Measurements from ENCODE around the gene ADGRB3. TPM values are rescaled to one million over a fixed set of nuclear protein-coding genes. Genes with fewer than 3 reads are reported as not detected.

Gene ADGRB3
- total RNA-seq, 2 donors from 2014 or later, result not detected

DNA sequence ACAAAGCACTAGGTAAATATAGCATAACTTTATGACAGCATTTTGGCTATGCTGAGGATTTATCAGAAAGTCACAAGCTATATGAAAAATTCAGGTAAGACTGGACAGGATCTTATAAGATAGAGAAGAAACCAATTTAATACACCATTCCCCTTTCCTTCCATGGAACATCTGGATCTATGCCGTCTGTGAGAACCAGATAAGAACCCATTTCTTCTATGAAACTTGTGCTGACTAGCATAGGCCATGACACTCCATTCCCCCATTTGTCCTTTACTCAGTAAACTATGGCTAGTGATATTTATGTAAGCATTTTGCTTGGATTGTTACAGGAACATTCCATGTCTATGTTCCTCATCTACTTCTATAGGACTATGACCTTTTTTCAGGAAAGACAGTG, 437.7 kb downstream of the ADGRB3 start:
- DNase-seq (ENCODE audit: low spot score), result no peak
- no peak overlapping the region for H3K4me3 Mint-ChIP-seq
- H3K27ac Mint-ChIP-seq, result no peak overlapping the region
- no peaks in the 10 kb centered on the region for H3K36me3 Mint-ChIP-seq
- no peak for ATAC-seq
- H3K27me3 Mint-ChIP-seq, result no peaks in the 10 kb centered on the region
- no peaks in the 10 kb centered on the region for H3K4me1 Mint-ChIP-seq (ENCODE audit: low read depth in 2 of 2)
- peaks cover 6% of the 10 kb centered on the region for H3K9me3 Mint-ChIP-seq

DNA sequence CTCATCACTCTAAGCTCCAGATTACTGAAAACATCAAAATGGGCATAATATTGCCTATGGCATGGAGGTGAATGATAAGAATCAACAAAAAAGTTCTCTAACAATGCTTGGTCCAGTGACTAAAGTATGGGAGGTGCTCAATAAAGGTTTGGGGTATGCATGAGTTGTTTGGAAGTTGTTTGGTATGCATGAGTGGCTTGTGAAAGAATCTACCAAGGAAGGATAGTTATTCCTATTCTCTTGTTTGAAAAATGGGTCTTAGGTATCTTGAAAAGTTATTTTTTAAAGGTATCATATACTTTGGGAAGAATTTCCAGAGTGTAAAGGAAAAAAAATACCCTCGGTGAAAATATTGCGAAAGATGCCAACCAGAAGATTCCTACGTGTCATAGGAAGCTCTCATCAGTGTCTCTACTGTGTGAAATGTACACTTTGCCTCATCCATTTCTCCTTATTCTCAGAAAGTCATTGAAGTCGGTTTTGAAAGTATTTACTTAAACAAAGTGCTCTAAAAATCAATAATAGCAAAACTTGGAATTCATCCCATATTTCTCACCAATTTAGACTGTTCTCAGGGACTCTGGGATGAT, 449.8 kb downstream of the ADGRB3 start:
- DNase-seq (ENCODE audit: low spot score), result no peak
- Mint-ChIP-seq H3K4me3 (no peak overlapping the region), H3K9me3 (peaks cover 10% of the 10 kb centered on the region), H3K27me3 (no peaks in the 10 kb centered on the region), H3K4me1 (ENCODE audit: low read depth in 2 of 2) (no peaks in the 10 kb centered on the region), H3K36me3 (no peaks in the 10 kb centered on the region), H3K27ac (no peak overlapping the region)
- ATAC-seq, result no peak

DNA sequence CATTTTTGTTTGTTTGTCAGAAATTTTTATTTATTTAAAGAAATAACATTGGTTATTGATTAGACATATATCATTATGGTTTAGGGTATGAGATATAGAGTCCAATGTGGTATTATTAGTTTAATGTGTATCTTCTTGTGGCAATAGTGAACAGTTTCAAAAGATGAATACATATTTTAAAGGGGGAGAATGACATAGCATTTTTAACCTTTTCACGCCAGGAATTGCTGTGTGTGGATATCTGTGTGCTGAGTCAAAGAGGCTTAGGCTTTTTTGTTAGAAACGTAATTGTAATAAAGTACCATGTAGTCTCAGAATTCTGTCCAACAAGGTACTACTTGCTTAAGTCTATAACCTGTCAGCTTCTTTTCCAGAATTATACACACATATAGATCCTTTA, 451.6 kb downstream of the ADGRB3 start:
- Mint-ChIP-seq H3K9me3 (peaks cover 7% of the 10 kb centered on the region), H3K36me3 (no peaks in the 10 kb centered on the region), H3K4me1 (ENCODE audit: low read depth in 2 of 2) (no peaks in the 10 kb centered on the region), H3K27ac (no peak overlapping the region), H3K4me3 (no peak overlapping the region), H3K27me3 (no peaks in the 10 kb centered on the region)
- DNase-seq (ENCODE audit: low spot score) (no peak), ATAC-seq (no peak)

DNA sequence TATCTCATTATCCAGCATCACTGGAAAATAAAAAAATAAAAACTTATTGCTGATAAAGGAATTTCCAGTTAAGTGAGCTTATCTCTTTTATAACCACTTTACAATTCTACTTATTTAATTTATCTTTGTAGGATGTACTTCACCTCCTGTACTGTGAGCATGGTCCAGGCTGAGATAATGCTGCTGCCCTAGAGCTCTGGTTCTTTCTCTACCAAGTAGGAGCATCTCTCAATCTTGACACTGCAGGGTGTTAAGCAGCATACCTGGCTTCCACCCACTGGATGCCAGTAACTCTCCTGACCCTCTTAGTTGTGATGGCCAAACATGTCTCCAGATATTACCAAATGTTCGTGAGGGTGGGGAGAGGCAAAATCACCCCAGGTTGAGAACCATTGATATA, 454.5 kb downstream of the ADGRB3 start:
- Mint-ChIP-seq H3K27ac (no peak overlapping the region), H3K36me3 (no peaks in the 10 kb centered on the region), H3K9me3 (peaks cover 18% of the 10 kb centered on the region), H3K4me1 (ENCODE audit: low read depth in 2 of 2) (no peaks in the 10 kb centered on the region), H3K27me3 (no peaks in the 10 kb centered on the region), H3K4me3 (no peak overlapping the region)
- DNase-seq (ENCODE audit: low spot score) (no peak), ATAC-seq (no peak)

DNA sequence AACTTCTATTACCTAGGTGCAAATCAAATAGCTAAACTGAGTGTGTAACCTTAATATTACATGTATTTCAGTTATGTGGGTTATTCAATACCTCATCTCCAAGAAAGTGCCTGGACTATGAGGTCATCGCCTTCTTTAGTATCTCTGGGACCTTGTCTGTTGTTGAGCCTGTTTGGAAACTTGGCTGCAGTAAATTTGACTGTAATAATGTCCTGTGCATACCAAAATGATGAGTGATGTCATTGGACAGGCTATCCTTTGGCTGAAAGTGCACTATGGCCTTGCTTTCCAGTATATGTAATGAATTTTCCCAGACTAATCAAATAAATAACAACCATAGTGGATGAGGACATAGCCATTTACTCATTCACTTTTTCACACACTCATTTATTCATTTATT, 455.1 kb downstream of the ADGRB3 start:
- Mint-ChIP-seq H3K9me3 (peaks cover 15% of the 10 kb centered on the region), H3K36me3 (no peaks in the 10 kb centered on the region), H3K4me3 (no peak overlapping the region), H3K27me3 (no peaks in the 10 kb centered on the region), H3K4me1 (ENCODE audit: low read depth in 2 of 2) (no peaks in the 10 kb centered on the region), H3K27ac (no peak overlapping the region)
- ATAC-seq (no peak), DNase-seq (ENCODE audit: low spot score) (no peak)

DNA sequence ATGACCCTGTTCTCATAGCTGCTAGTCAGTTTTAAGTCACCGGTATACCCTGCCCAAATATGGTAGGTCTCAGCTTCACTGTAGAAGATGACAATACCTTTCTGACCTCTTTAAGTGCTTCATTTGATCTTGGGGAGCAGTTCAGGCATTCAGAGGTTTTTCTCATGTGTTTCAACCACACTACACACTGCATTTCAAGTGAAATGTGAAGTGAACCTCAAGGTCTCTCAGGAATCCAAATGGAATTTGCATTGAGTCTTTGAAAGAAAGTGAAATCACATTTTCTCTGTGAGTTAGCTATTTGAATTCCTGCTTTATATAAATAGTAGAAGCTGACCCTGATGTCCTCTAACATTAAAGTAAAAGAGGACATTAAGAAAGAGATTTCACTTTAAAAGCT, 461.6 kb downstream of the ADGRB3 start:
- ATAC-seq (no peak), DNase-seq (ENCODE audit: low spot score) (no peak)
- no peak overlapping the region for H3K27ac Mint-ChIP-seq
- no peaks in the 10 kb centered on the region for H3K36me3 Mint-ChIP-seq
- no peaks in the 10 kb centered on the region for H3K27me3 Mint-ChIP-seq
- no peak overlapping the region for H3K4me3 Mint-ChIP-seq
- H3K9me3 Mint-ChIP-seq, result peaks cover 11% of the 10 kb centered on the region
- H3K4me1 Mint-ChIP-seq (ENCODE audit: low read depth in 2 of 2), result no peaks in the 10 kb centered on the region

DNA sequence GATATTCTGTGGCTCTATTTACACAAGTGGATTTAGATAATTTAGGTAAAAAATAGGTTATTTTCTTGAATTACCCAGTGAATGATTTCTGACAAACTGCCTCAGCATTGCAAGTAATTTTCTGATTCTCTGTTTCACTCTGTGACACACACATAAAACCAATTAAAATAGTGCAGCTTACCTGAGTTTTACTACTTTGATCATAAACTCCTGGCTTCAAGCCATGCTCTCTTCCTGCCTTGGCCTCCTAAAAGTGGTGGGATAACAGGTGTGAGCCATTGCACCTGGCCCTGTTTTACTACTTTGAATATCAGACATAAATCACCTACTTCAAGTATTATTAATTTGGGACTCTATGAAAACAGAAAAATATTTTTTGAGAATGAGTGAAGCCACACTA, 462.9 kb downstream of the ADGRB3 start:
- no peak overlapping the region for H3K27ac Mint-ChIP-seq
- ATAC-seq (no peak), DNase-seq (ENCODE audit: low spot score) (no peak)
- peaks cover 4% of the 10 kb centered on the region for H3K9me3 Mint-ChIP-seq
- no peaks in the 10 kb centered on the region for H3K36me3 Mint-ChIP-seq
- no peak overlapping the region for H3K4me3 Mint-ChIP-seq
- H3K4me1 Mint-ChIP-seq (ENCODE audit: low read depth in 2 of 2), result no peaks in the 10 kb centered on the region
- no peaks in the 10 kb centered on the region for H3K27me3 Mint-ChIP-seq

DNA sequence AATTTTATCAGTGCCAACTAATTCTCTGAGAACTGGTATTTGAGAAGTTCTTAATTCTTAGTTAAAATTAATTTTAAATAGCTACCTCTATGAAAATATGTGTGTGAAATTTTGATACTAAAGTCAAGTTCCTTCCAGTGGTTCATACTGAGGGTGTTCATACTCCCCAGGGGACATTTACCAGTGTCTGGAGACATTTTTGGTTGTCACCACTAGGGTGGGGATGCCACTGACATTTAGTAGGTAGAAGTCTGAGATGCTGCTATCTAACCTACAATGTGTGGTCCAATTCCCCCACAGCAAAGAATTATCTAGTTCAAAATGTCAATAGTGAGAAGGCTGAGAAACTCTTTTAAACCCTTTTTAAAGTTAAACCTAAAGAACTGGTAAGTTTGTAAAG, 463.8 kb downstream of the ADGRB3 start:
- Mint-ChIP-seq H3K36me3 (no peaks in the 10 kb centered on the region), H3K9me3 (no peaks in the 10 kb centered on the region), H3K27me3 (no peaks in the 10 kb centered on the region), H3K4me3 (no peak overlapping the region), H3K27ac (no peak overlapping the region), H3K4me1 (ENCODE audit: low read depth in 2 of 2) (no peaks in the 10 kb centered on the region)
- ATAC-seq, result no peak
- DNase-seq (ENCODE audit: low spot score), result no peak

DNA sequence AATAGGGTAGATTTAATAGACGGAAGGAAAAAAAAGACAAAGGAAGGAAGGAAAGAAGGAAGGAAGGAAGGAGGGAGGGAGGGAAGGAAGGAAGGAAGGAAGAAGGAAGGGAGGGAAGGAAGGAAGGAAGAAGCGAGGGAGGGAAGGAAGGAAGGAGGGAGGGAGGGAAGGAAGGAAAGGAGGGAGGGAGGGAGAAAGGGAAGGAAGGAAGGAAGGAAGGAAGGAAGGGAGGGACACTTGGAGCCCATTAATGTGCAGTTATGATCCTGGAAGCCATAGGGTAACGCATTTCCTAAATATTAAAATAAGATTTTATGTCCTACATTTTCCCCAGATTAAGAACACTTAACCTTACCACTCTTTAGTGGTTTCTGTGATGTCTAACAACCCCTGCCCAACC, 465.7 kb downstream of the ADGRB3 start:
- H3K4me1 Mint-ChIP-seq (ENCODE audit: low read depth in 2 of 2), result no peaks in the 10 kb centered on the region
- H3K27me3 Mint-ChIP-seq, result no peaks in the 10 kb centered on the region
- DNase-seq (ENCODE audit: low spot score), result no peak
- no peak for ATAC-seq
- H3K36me3 Mint-ChIP-seq, result no peaks in the 10 kb centered on the region
- no peaks in the 10 kb centered on the region for H3K9me3 Mint-ChIP-seq
- H3K4me3 Mint-ChIP-seq, result no peak overlapping the region
- no peak overlapping the region for H3K27ac Mint-ChIP-seq

DNA sequence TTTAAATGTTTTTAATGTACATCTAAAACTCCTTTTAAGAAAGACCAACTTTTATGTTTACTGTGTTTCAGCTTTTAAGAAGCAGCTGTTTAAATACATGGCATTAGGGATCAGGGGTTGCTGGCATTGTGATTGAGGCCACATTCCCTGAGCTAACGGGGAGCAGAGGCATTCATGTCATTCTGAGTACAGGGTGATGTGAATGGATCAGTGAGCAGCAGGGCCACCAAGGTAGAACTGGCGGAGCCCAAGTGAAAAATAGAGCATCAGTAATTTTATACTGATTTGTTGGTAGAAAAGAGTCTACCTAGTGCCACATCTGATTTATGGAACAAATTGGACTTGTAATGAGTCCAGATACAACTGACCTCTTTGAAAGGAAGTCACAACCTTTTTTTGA, 467.3 kb downstream of the ADGRB3 start:
- no peak overlapping the region for H3K27ac Mint-ChIP-seq
- H3K4me3 Mint-ChIP-seq, result no peak overlapping the region
- no peaks in the 10 kb centered on the region for H3K4me1 Mint-ChIP-seq (ENCODE audit: low read depth in 2 of 2)
- H3K36me3 Mint-ChIP-seq, result no peaks in the 10 kb centered on the region
- ATAC-seq, result no peak
- no peaks in the 10 kb centered on the region for H3K9me3 Mint-ChIP-seq
- H3K27me3 Mint-ChIP-seq, result no peaks in the 10 kb centered on the region
- no peak for DNase-seq (ENCODE audit: low spot score)

DNA sequence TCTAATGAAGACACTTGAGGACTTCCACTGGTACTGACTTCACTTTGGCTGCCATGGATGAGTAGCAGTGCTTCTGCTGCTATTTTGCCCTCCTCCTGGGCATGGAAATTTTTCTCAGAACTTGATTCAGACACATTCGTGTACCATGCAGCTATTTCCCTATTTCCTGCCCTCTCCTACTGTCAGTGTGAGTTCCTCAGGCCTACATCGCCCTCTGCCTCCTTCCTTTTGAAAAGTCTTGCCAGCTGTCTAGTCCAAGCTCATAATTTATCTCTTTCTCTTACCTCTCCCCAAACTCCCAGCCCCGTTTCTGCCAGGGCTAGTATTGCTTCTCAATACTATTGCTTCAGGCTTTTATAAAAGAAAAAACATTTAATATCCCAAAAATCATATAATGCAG, 470.2 kb downstream of the ADGRB3 start:
- H3K4me3 Mint-ChIP-seq, result no peak overlapping the region

DNA sequence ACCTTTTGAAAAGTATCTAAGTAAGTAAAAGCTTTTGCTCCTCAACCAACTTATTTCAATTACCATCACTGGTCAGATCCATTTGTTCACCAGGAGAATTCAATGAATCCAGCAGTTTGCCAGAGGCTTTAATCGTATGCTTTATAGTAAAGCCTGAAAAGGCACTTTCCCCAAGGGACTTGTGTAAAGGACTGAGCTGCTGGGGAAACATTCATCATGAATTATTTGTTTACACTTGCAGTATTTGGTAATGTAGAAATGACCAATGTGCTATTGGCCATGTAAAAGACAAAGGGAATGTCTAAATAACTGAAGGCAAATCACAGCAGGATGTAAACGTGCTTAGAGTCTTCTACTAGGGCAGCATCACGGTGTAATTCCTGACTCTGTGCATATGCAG, 471.4 kb downstream of the ADGRB3 start:
- no peak overlapping the region for H3K27ac Mint-ChIP-seq
- no peak for DNase-seq (ENCODE audit: low spot score)
- H3K9me3 Mint-ChIP-seq, result peaks cover 4% of the 10 kb centered on the region
- H3K4me1 Mint-ChIP-seq (ENCODE audit: low read depth in 2 of 2), result no peaks in the 10 kb centered on the region
- no peaks in the 10 kb centered on the region for H3K36me3 Mint-ChIP-seq
- no peak for ATAC-seq
- H3K4me3 Mint-ChIP-seq, result no peak overlapping the region
- no peaks in the 10 kb centered on the region for H3K27me3 Mint-ChIP-seq

More for the DNA sequence above, 470.2 kb downstream of the ADGRB3 start:
- no peaks in the 10 kb centered on the region for H3K36me3 Mint-ChIP-seq
- DNase-seq (ENCODE audit: low spot score) (no peak), ATAC-seq (no peak)
- H3K4me1 Mint-ChIP-seq (ENCODE audit: low read depth in 2 of 2), result no peaks in the 10 kb centered on the region
- peaks cover 4% of the 10 kb centered on the region for H3K9me3 Mint-ChIP-seq
- no peak overlapping the region for H3K27ac Mint-ChIP-seq
- H3K27me3 Mint-ChIP-seq, result no peaks in the 10 kb centered on the region

DNA sequence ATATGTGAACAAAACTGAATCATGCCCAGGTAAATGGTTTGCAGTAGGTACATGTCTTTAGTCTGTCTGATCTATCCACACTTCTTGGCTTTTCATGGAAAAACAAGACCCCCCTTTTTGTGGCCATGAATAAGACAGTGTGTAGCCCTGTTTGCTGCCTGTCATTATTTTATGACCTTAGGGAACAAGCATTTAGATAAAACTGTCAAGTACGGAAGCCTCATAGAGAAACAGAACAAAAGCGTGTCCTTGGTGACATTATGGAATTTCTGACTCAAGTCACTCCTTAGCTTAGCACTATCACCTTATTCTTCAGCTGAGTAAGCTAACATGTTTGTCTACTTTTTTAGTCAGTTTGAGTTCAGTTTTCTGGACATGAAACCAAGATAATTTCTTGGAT, 476.2 kb downstream of the ADGRB3 start:
- Mint-ChIP-seq H3K27ac (no peak overlapping the region), H3K27me3 (no peaks in the 10 kb centered on the region), H3K4me3 (no peak overlapping the region), H3K9me3 (peaks cover 7% of the 10 kb centered on the region), H3K4me1 (ENCODE audit: low read depth in 2 of 2) (no peaks in the 10 kb centered on the region), H3K36me3 (no peaks in the 10 kb centered on the region)
- DNase-seq (ENCODE audit: low spot score) (no peak), ATAC-seq (no peak)

DNA sequence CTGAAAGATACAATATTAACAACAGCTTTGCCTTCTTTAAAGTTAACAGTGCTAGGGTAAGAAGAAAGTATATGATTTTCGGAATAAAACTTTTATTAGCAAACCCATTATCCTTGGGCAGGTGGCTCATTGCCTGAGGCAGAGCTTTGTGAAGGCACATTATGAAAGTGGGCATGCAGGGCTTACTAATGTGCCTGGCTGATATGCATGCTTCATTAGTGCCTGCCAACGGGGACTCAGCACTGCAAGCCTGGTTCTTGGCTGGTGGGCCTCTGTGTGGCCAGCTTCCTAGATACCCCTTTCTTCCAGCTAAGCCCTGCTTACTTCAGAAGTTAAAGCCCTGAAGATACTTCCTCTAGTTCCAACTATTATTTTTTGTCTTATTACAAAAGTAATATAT, 481.6 kb downstream of the ADGRB3 start:
- ATAC-seq (no peak), DNase-seq (ENCODE audit: low spot score) (no peak)
- Mint-ChIP-seq H3K4me3 (no peak overlapping the region), H3K36me3 (no peaks in the 10 kb centered on the region), H3K4me1 (ENCODE audit: low read depth in 2 of 2) (no peaks in the 10 kb centered on the region), H3K27me3 (no peaks in the 10 kb centered on the region), H3K9me3 (peaks cover 12% of the 10 kb centered on the region), H3K27ac (no peak overlapping the region)

All from natural killer cell treated with Interleukin-12 subunit alpha and Interleukin-12 subunit beta and Interleukin-15 and Interleukin-18, amount 100 ng/mL, for 72 hours (primary cell).